SK-N-SH treated with all-trans-retinoic acid at 6 μM for 48 hours (cell line): ENCODE results near the gene ACRV1.

Source experiments
- BACH2 ChIP-seq: fragments of 250-450 bp; sonication (Bioruptor Pico); IDR thresholded peaks from 2 replicates; pipeline ENCODE4 v1.9.0; 2021; ENCODE audit warnings: mild to moderate bottlenecking, borderline replicate concordance
- ISL1 ChIP-seq: fragments of 250-450 bp; sonication (Bioruptor Pico); IDR thresholded peaks from 2 replicates; pipeline ENCODE4 v2.1.2; 2022; ENCODE audit warnings: mild to moderate bottlenecking, moderate library complexity
- OSR1 ChIP-seq: fragments of 250-450 bp; sonication (Bioruptor Pico); IDR thresholded peaks from 2 replicates; pipeline ENCODE4 v1.8.0; 2022; ENCODE audit warnings: moderate library complexity, mild to moderate bottlenecking, inconsistent platforms
- RARB ChIP-seq: fragments of 250-450 bp; sonication (Bioruptor Pico); IDR thresholded peaks from 2 replicates; pipeline ENCODE4 v1.8.0; 2021; ENCODE audit warnings: mild to moderate bottlenecking, moderate library complexity
- TF ChIP-seq, protein P1 (sequence below): fragments of 250-450 bp; sonication (Bioruptor Pico); IDR thresholded peaks from 2 replicates; pipeline ENCODE4 v1.5.1; 2020; ENCODE audit warnings: low read depth, mild to moderate bottlenecking, moderate library complexity
- TF ChIP-seq, protein P2 (sequence below): fragments of 250-450 bp; sonication (Bioruptor Pico); IDR thresholded peaks from 2 replicates; pipeline ENCODE4 v1.5.1; 2021; ENCODE audit warnings: mild to moderate bottlenecking, moderate library complexity
- TF ChIP-seq, protein P3 (sequence below): fragments of 250-450 bp; sonication (Bioruptor Pico); IDR thresholded peaks from 2 replicates; pipeline ENCODE4 v1.8.0; 2020; ENCODE audit warnings: mild to moderate bottlenecking, moderate library complexity, borderline replicate concordance

DNA sequence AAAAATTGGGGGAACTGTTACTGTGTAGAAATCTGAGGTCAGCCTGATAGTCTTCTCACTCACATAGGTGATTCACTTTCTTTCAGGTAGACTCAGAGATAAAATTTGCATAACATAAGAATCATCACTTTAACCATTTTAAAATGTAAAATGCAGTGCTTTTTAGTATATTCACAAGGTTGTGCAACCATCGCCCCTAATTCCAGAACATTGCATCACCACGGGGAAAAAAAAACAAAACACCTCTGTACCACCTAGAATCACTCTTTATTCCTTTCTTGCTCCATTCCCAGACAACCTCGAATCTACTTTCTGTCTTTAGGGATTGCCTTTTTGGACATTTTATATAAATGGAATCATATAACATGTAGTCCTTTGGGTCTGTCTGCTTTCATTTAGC is 34.8 kb downstream of the ACRV1 start:
- TF ChIP-seq OSR1 (CRISPR knock-in tag): no peak
- TF ChIP-seq ISL1 (CRISPR knock-in tag): no peak
- TF ChIP-seq, protein P1, sequence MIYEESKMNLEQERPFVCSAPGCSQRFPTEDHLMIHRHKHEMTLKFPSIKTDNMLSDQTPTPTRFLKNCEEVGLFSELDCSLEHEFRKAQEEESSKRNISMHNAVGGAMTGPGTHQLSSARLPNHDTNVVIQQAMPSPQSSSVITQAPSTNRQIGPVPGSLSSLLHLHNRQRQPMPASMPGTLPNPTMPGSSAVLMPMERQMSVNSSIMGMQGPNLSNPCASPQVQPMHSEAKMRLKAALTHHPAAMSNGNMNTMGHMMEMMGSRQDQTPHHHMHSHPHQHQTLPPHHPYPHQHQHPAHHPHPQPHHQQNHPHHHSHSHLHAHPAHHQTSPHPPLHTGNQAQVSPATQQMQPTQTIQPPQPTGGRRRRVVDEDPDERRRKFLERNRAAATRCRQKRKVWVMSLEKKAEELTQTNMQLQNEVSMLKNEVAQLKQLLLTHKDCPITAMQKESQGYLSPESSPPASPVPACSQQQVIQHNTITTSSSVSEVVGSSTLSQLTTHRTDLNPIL: no peak
- TF ChIP-seq RARB (CRISPR knock-in tag): no peak
- TF ChIP-seq, protein P2, sequence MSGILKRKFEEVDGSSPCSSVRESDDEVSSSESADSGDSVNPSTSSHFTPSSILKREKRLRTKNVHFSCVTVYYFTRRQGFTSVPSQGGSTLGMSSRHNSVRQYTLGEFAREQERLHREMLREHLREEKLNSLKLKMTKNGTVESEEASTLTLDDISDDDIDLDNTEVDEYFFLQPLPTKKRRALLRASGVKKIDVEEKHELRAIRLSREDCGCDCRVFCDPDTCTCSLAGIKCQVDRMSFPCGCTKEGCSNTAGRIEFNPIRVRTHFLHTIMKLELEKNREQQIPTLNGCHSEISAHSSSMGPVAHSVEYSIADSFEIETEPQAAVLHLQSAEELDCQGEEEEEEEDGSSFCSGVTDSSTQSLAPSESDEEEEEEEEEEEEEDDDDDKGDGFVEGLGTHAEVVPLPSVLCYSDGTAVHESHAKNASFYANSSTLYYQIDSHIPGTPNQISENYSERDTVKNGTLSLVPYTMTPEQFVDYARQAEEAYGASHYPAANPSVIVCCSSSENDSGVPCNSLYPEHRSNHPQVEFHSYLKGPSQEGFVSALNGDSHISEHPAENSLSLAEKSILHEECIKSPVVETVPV: no peak
- TF ChIP-seq, protein P3, sequence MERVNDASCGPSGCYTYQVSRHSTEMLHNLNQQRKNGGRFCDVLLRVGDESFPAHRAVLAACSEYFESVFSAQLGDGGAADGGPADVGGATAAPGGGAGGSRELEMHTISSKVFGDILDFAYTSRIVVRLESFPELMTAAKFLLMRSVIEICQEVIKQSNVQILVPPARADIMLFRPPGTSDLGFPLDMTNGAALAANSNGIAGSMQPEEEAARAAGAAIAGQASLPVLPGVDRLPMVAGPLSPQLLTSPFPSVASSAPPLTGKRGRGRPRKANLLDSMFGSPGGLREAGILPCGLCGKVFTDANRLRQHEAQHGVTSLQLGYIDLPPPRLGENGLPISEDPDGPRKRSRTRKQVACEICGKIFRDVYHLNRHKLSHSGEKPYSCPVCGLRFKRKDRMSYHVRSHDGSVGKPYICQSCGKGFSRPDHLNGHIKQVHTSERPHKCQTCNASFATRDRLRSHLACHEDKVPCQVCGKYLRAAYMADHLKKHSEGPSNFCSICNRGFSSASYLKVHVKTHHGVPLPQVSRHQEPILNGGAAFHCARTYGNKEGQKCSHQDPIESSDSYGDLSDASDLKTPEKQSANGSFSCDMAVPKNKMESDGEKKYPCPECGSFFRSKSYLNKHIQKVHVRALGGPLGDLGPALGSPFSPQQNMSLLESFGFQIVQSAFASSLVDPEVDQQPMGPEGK (CRISPR knock-in tag): no peak
- TF ChIP-seq BACH2 (CRISPR knock-in tag): no peak
